Peyer's patch (tissue), 4 donors: ENCODE measurements around the gene PTPRN. TPM values are rescaled to one million over a fixed set of nuclear protein-coding genes. Genes with fewer than 3 reads are reported as not detected.

Experiments used
- DNase-seq, 3 donors: peaks; one replicate each; pipeline ENCODE4 v3.0.0-alpha.2; 2017 to 2019
- H3K27ac ChIP-seq, 4 donors: fragments of 200-600 bp; sonication (generic); one replicate each; pipeline ENCODE4 v1.5.1; 2016 to 2019
- H3K27me3 ChIP-seq, 2 donors: fragments of 200-600 bp; sonication (generic); one replicate each; pipeline ENCODE4 v1.5.1; 2019
- H3K36me3 ChIP-seq, 3 donors: fragments of 200-600 bp; sonication (generic); one replicate each; pipeline ENCODE4 v1.5.1; 2016 to 2019
- H3K4me1 ChIP-seq, 4 donors: fragments of 200-600 bp; sonication (generic); one replicate each; pipeline ENCODE4 v1.5.1; 2016 to 2019
- H3K4me3 ChIP-seq, 4 donors: fragments of 200-600 bp; sonication (generic); 1 replicate in 3 of 4; 2 replicates in 1 of 4; pipeline ENCODE4 v1.5.1; 2016 to 2019; ENCODE audit warnings: mild to moderate bottlenecking in 1 of 4
- H3K9me3 ChIP-seq, 4 donors: fragments of 200-600 bp; sonication (generic); one replicate each; pipeline ENCODE4 v1.5.1; 2016 to 2019; ENCODE audit warnings: mild to moderate bottlenecking in 1 of 4
- POLR2A ChIP-seq, 2 donors: fragments of 450-650 bp; IDR thresholded peaks; one replicate each; pipeline ENCODE4 v1.5.1; 2017; ENCODE audit warnings: antibody characterized with exemption in 2 of 2, mild to moderate bottlenecking in 2 of 2, moderate library complexity in 2 of 2
- total RNA-seq, 4 donors: library from RNA; depleted of rRNA; stranded (reverse); fragments of >200 nt; gene quantifications; one replicate each; pipeline ENCODE4 v1.1.0, GENCODE V29; 2016
- TF ChIP-seq, protein P1 (sequence below), 6 experiments: fragments of 450-650 bp in 4 of 6; fragments of 200-600 bp in 2 of 6; sonication (generic) in 1 of 6; IDR thresholded peaks; one replicate each; pipeline ENCODE4 v1.5.1; 2017 to 2019; ENCODE audit warnings: antibody characterized with exemption in 6 of 6, mild to moderate bottlenecking in 3 of 6, moderate library complexity in 1 of 6

The PTPRN gene
- total RNA-seq, 4 donors from 2014 or later: 0.88 to 4.9 (median 2.3) TPM; not detected in 1

DNA sequence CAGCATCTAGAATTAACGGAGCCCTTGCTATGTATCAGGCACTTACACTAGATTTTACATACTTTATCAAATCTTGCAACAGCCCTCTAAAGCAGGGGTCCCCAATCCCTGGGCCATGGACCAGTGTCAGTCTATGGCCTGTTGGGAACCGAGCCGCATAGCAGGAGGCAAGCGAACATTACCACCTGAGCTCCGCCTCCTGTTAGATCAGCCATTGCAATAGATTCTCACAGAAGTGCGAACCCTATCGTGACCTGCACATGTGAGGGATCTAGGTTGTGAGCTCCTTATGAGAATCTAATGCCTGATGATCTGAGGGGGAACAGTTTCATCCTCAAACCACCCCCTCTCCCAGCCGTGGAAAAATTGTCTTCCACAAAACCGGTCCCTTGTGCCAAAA is 16.6 kb downstream of the PTPRN start:
- Histone ChIP-seq H3K27me3 (no peaks in the 10 kb centered on the region), H3K27ac (no peak overlapping the region), H3K36me3 (no peaks in the 10 kb centered on the region), H3K9me3 (no peaks in the 10 kb centered on the region), H3K4me1 (peaks cover 0 to 13% (median 0%) of the 10 kb centered on the region in 4 donors), H3K4me3 (no peak overlapping the region)
- no peak for TF ChIP-seq POLR2A (IDR thresholded peaks at IDR 0.05)
- TF ChIP-seq, protein P1, sequence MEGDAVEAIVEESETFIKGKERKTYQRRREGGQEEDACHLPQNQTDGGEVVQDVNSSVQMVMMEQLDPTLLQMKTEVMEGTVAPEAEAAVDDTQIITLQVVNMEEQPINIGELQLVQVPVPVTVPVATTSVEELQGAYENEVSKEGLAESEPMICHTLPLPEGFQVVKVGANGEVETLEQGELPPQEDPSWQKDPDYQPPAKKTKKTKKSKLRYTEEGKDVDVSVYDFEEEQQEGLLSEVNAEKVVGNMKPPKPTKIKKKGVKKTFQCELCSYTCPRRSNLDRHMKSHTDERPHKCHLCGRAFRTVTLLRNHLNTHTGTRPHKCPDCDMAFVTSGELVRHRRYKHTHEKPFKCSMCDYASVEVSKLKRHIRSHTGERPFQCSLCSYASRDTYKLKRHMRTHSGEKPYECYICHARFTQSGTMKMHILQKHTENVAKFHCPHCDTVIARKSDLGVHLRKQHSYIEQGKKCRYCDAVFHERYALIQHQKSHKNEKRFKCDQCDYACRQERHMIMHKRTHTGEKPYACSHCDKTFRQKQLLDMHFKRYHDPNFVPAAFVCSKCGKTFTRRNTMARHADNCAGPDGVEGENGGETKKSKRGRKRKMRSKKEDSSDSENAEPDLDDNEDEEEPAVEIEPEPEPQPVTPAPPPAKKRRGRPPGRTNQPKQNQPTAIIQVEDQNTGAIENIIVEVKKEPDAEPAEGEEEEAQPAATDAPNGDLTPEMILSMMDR (IDR thresholded peaks at IDR 0.05): no peak
- peak in 1 of 3 donors; percentile 25 for DNase-seq

DNA sequence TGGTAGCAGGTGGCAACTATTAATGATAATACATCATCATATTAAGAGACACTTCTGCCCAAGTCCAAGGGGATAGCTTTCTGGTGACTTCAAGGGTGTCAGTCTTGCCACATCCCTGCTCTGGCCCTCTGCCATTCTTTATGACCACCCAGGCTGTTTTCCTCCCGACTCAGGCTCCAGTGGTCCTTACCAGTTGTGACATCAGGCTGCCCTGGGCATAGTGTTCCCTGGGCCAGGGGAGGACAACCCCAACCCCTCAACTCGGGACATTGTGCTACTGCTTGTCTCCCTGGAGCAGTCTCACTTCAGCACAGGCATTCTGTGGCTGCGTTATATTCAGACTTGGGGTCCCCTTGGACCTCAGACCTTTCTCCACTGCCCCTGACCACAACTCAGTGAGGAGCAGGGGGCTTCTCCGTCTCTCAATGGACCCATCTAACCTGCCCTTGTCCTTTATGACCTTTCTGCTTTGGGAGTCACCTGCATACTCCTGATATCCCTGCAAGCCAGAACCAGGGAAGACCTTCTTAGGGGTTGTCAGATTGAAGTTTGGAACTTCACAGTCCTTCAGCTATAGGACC is 17.2 kb downstream of the PTPRN start:
- H3K36me3 ChIP-seq: no peaks in the 10 kb centered on the region
- peaks cover 0 to 13% (median 0%) of the 10 kb centered on the region in 4 donors for H3K4me1 ChIP-seq
- H3K9me3 ChIP-seq: no peaks in the 10 kb centered on the region
- TF ChIP-seq POLR2A (IDR thresholded peaks at IDR 0.05): no peak
- TF ChIP-seq, protein P1 (IDR thresholded peaks at IDR 0.05): no peak
- DNase-seq: peak in 1 of 3 donors; percentile 40
- H3K27me3 ChIP-seq: no peaks in the 10 kb centered on the region
- no peak overlapping the region for H3K4me3 ChIP-seq
- H3K27ac ChIP-seq: no peak overlapping the region

GRCh38 chr2:219291394-219291793 is 17.8 kb downstream of the PTPRN start:
- TF ChIP-seq POLR2A (IDR thresholded peaks at IDR 0.05): no peak
- TF ChIP-seq, protein P1 (IDR thresholded peaks at IDR 0.05): no peak
- Histone ChIP-seq H3K4me3 (no peak overlapping the region), H3K36me3 (peaks cover 0 to 4% (median 0%) of the 10 kb centered on the region in 3 donors), H3K4me1 (peaks cover 0 to 13% (median 0%) of the 10 kb centered on the region in 4 donors), H3K9me3 (no peaks in the 10 kb centered on the region), H3K27ac (no peak overlapping the region), H3K27me3 (no peaks in the 10 kb centered on the region)
- DNase-seq: peak in 1 of 3 donors; percentile 34

DNA sequence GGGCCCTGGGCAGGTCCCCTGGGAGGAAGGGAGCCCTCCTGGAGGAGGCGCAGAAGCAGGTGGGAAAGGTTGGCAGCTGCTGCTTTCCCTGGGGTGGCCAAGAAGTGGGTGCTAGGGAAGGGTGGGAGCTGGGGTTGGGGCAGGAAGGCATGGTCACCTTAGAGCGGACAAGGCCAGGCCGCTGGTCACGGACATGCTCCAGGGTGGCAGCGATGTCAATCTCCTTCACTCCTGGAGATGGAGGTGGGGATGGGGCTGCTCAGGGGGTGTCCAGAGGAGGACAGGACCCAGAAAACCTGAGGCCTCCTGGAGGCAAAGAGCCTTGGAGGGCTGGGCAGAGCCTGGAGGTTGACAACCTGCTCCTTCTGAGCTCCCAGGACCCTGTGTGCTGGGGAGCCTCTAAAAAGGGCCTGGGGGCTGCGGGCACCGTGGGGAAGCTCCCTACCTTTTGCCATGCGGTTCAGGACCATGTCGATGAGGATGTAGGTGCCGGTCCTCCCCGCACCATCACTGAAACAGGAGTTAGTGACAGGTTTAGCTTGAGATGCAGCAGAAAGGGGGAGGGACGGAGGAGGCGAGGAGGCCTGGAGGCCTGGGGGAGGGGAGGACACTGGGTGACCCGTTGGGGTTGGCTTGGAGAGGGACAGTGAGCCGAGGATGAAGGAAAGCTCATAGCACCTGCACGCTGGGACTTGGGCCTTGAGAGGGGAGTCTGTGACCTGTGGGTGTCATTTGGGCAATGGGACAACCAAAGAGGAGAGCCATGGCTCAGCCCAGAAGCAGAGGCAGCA is 18.6 kb downstream of the PTPRN start:
- peak overlapping the region in 1 of 4 donors; percentile 9 for H3K27ac ChIP-seq
- DNase-seq: peak in 1 of 3 donors; percentile 34
- H3K36me3 ChIP-seq: peaks cover 0 to 13% (median 0%) of the 10 kb centered on the region in 3 donors
- H3K27me3 ChIP-seq: no peaks in the 10 kb centered on the region
- no peaks in the 10 kb centered on the region for H3K9me3 ChIP-seq
- peaks cover 0 to 13% (median 0%) of the 10 kb centered on the region in 4 donors for H3K4me1 ChIP-seq
- H3K4me3 ChIP-seq: no peak overlapping the region
- TF ChIP-seq, protein P1 (IDR thresholded peaks at IDR 0.05): no peak
- no peak for TF ChIP-seq POLR2A (IDR thresholded peaks at IDR 0.05)

- peaks cover 0 to 9% (median 0%) of the 10 kb centered on the region in 4 donors for H3K4me1 ChIP-seq
- no peaks in the 10 kb centered on the region for H3K27me3 ChIP-seq
- peak in 1 of 3 donors; percentile 51 for DNase-seq
- no peaks in the 10 kb centered on the region for H3K9me3 ChIP-seq
- no peak overlapping the region for H3K4me3 ChIP-seq
- TF ChIP-seq, protein P1 (IDR thresholded peaks at IDR 0.05): no peak
- TF ChIP-seq POLR2A (IDR thresholded peaks at IDR 0.05): no peak
- H3K36me3 ChIP-seq: peaks cover 0 to 21% (median 0%) of the 10 kb centered on the region in 3 donors
- peak overlapping the region in 3 of 4 donors; percentile 5 to 31 (median 9) for H3K27ac ChIP-seq
These were observed 19.5 kb downstream of the PTPRN start for GRCh38 chr2:219289537-219290361.
